ENCODE measurements around the gene CCR8. TPM values are rescaled to one million over a fixed set of nuclear protein-coding genes. Genes with fewer than 3 reads are reported as not detected.
"Not testable (repeated sequence)": the region's sequence is repeated elsewhere in the genome, so short reads cannot be mapped to it uniquely, and the experiment has no call there.

Gene CCR8
- total RNA-seq, 1 experiment from 2014 or later: not detected

GRCh38 chr3:39347586-39347876 lies 18.0 kb downstream of the CCR8 start:
- Histone ChIP-seq H3K9me3 (ENCODE audit: insufficient read depth, low read depth) (no peaks in the 10 kb centered on the region), H3K4me3 (no peak overlapping the region), H3K9me2 (ENCODE audit: insufficient read depth) (no peaks in the 10 kb centered on the region), H4K20me1 (ENCODE audit: insufficient read depth) (no peaks in the 10 kb centered on the region), H3K4me2 (no peak overlapping the region), H3K27me3 (ENCODE audit: insufficient read depth, low read depth) (no peaks in the 10 kb centered on the region), H3F3A (ENCODE audit: insufficient read depth, low read depth) (no peaks in the 10 kb centered on the region), H3K27ac (no peak overlapping the region), H2AFZ (no peak overlapping the region), H3K36me3 (ENCODE audit: low read depth) (no peaks in the 10 kb centered on the region), H3K79me2 (ENCODE audit: low read depth) (no peaks in the 10 kb centered on the region), H3K4me1 (replicated peaks; ENCODE audit: insufficient read depth) (no peaks in the 10 kb centered on the region)
- DNase-seq: no peak
- intact Hi-C loops (cut with micrococcal nuclease; ENCODE audit: unreplicated experiment): no loop called here
- ChIA-PET POLR2A (ENCODE audit: unreplicated experiment) (no interaction called here), CTCF (no interaction called here)
- no peak for TF ChIP-seq CTCF (conservative IDR thresholded peaks at IDR 0.05)
- no peak for TF ChIP-seq EZH2 (IDR thresholded peaks at IDR 0.05; ENCODE audit: low read depth)
- no TSS peak for BruUV-seq (replicated peaks)

- Histone ChIP-seq H3K79me2 (ENCODE audit: low read depth) (no peaks in the 10 kb centered on the region), H3K4me1 (replicated peaks; ENCODE audit: insufficient read depth) (no peaks in the 10 kb centered on the region), H4K20me1 (ENCODE audit: insufficient read depth) (no peaks in the 10 kb centered on the region), H3K27ac (no peak overlapping the region), H3K27me3 (ENCODE audit: insufficient read depth, low read depth) (no peaks in the 10 kb centered on the region), H3K36me3 (ENCODE audit: low read depth) (no peaks in the 10 kb centered on the region), H3K4me3 (no peak overlapping the region), H3F3A (ENCODE audit: insufficient read depth, low read depth) (no peaks in the 10 kb centered on the region), H3K9me3 (ENCODE audit: insufficient read depth, low read depth) (no peaks in the 10 kb centered on the region), H3K9me2 (ENCODE audit: insufficient read depth) (no peaks in the 10 kb centered on the region), H3K4me2 (no peak overlapping the region), H2AFZ (no peak overlapping the region)
- TF ChIP-seq EZH2 (IDR thresholded peaks at IDR 0.05; ENCODE audit: low read depth) (no peak), CTCF (conservative IDR thresholded peaks at IDR 0.05) (no peak)
- POLR2A ChIA-PET (ENCODE audit: unreplicated experiment): no interaction called here
- CTCF ChIA-PET: no interaction called here
- intact Hi-C loops (cut with micrococcal nuclease; ENCODE audit: unreplicated experiment): no loop called here
- BruUV-seq (replicated peaks): no TSS peak
- DNase-seq: no peak
These were observed 19.6 kb downstream of the CCR8 start for GRCh38 chr3:39349080-39349479.

- Histone ChIP-seq H3K27me3 (ENCODE audit: insufficient read depth, low read depth) (0 out of 2 replicates have a peak, but pooled peaks cover 2% of the 10 kb centered on the region), H3K79me2 (ENCODE audit: low read depth) (no peaks in the 10 kb centered on the region), H3K9me3 (ENCODE audit: insufficient read depth, low read depth) (no peaks in the 10 kb centered on the region), H3K4me3 (no peak overlapping the region), H3K36me3 (ENCODE audit: low read depth) (no peaks in the 10 kb centered on the region), H4K20me1 (ENCODE audit: insufficient read depth) (no peaks in the 10 kb centered on the region), H3K4me2 (no peak overlapping the region), H3K4me1 (replicated peaks; ENCODE audit: insufficient read depth) (no peaks in the 10 kb centered on the region), H3K9me2 (ENCODE audit: insufficient read depth) (no peaks in the 10 kb centered on the region), H3F3A (ENCODE audit: insufficient read depth, low read depth) (no peaks in the 10 kb centered on the region), H2AFZ (no peak overlapping the region), H3K27ac (no peak overlapping the region)
- DNase-seq: no peak
- ChIA-PET CTCF (no interaction called here), POLR2A (ENCODE audit: unreplicated experiment) (no interaction called here)
- TF ChIP-seq CTCF (conservative IDR thresholded peaks at IDR 0.05) (no peak), EZH2 (IDR thresholded peaks at IDR 0.05; ENCODE audit: low read depth) (no peak)
- BruUV-seq (replicated peaks): no TSS peak
- intact Hi-C loops (cut with micrococcal nuclease; ENCODE audit: unreplicated experiment): no loop called here
These were observed 21.2 kb downstream of the CCR8 start for GRCh38 chr3:39350714-39351113.

GRCh38 chr3:39351134-39351533 lies 21.6 kb downstream of the CCR8 start:
- H3K79me2 ChIP-seq (ENCODE audit: low read depth); H3K36me3 ChIP-seq (ENCODE audit: low read depth); BruUV-seq (replicated peaks); H3K4me2 ChIP-seq; H3K9me2 ChIP-seq (ENCODE audit: insufficient read depth); H3F3A ChIP-seq (ENCODE audit: insufficient read depth, low read depth); H3K27me3 ChIP-seq (ENCODE audit: insufficient read depth, low read depth); H2AFZ ChIP-seq; DNase-seq; H3K4me3 ChIP-seq; H3K9me3 ChIP-seq (ENCODE audit: insufficient read depth, low read depth); H4K20me1 ChIP-seq (ENCODE audit: insufficient read depth); H3K4me1 ChIP-seq (replicated peaks; ENCODE audit: insufficient read depth); CTCF ChIA-PET; POLR2A ChIA-PET (ENCODE audit: unreplicated experiment); intact Hi-C loops (cut with micrococcal nuclease; ENCODE audit: unreplicated experiment); H3K27ac ChIP-seq: not testable (repeated sequence)

- H3K4me2 ChIP-seq; H3K9me2 ChIP-seq (ENCODE audit: insufficient read depth); H3K79me2 ChIP-seq (ENCODE audit: low read depth); H3F3A ChIP-seq (ENCODE audit: insufficient read depth, low read depth); H3K36me3 ChIP-seq (ENCODE audit: low read depth); H4K20me1 ChIP-seq (ENCODE audit: insufficient read depth); H3K27ac ChIP-seq; H3K4me1 ChIP-seq (replicated peaks; ENCODE audit: insufficient read depth); POLR2A ChIA-PET (ENCODE audit: unreplicated experiment); H2AFZ ChIP-seq; CTCF ChIA-PET; H3K4me3 ChIP-seq; DNase-seq; H3K27me3 ChIP-seq (ENCODE audit: insufficient read depth, low read depth); intact Hi-C loops (cut with micrococcal nuclease; ENCODE audit: unreplicated experiment); H3K9me3 ChIP-seq (ENCODE audit: insufficient read depth, low read depth); BruUV-seq (replicated peaks): not testable (repeated sequence)
These were observed 23.8 kb downstream of the CCR8 start for GRCh38 chr3:39353168-39353927.

Measured in PC-9 (cell line).